ENCODE data around the gene SLC38A3. TPM values are rescaled to one million over a fixed set of nuclear protein-coding genes. Genes with fewer than 3 reads are reported as not detected.

SLC38A3 gene
- polyA plus RNA-seq, 1 donor: 3.9 TPM

- DNase-seq (ENCODE audit: low read depth): no peak
Measured at GRCh38 chr3:50192124-50192523, 12.9 kb upstream of the SLC38A3 start.

GRCh38 chr3:50192689-50193141, 12.4 kb upstream of the SLC38A3 start:
- peak; percentile 14 for DNase-seq (ENCODE audit: low read depth)

GRCh38 chr3:50193286-50193685, 11.8 kb upstream of the SLC38A3 start:
- DNase-seq (ENCODE audit: low read depth): no peak

- no peak for DNase-seq (ENCODE audit: low read depth)
Measured at GRCh38 chr3:50193746-50194127, 11.3 kb upstream of the SLC38A3 start.

- DNase-seq (ENCODE audit: low read depth): no peak
Measured at GRCh38 chr3:50194128-50194902, 10.8 kb upstream of the SLC38A3 start.

GRCh38 chr3:50194903-50195500, 10.1 kb upstream of the SLC38A3 start:
- DNase-seq (ENCODE audit: low read depth): no peak

GRCh38 chr3:50195501-50196252, 9.4 kb upstream of the SLC38A3 start:
- no peak for DNase-seq (ENCODE audit: low read depth)

- no peak for DNase-seq (ENCODE audit: low read depth)
Measured at GRCh38 chr3:50196253-50196801, 8.7 kb upstream of the SLC38A3 start.

GRCh38 chr3:50201573-50202315, 3.3 kb upstream of the SLC38A3 start:
- DNase-seq (ENCODE audit: low read depth): no peak

GRCh38 chr3:50202353-50203112, 2.5 kb upstream of the SLC38A3 start:
- no peak for DNase-seq (ENCODE audit: low read depth)

- no peak for DNase-seq (ENCODE audit: low read depth)
Measured at GRCh38 chr3:50203113-50203808, 1.8 kb upstream of the SLC38A3 start.

- DNase-seq (ENCODE audit: low read depth): no peak
Measured at GRCh38 chr3:50203809-50204803, 965 bp upstream of the SLC38A3 start.

- DNase-seq (ENCODE audit: low read depth): no peak
Measured at GRCh38 chr3:50205413-50206276, 574 bp downstream of the SLC38A3 start.

GRCh38 chr3:50207359-50208042, 2.4 kb downstream of the SLC38A3 start:
- no peak for DNase-seq (ENCODE audit: low read depth)

GRCh38 chr3:50208677-50209344, 3.7 kb downstream of the SLC38A3 start:
- DNase-seq (ENCODE audit: low read depth): no peak

GRCh38 chr3:50210176-50210509, 5.1 kb downstream of the SLC38A3 start:
- DNase-seq (ENCODE audit: low read depth): no peak

All from forelimb muscle (tissue), 1 donor.